H1 (cell line): Measurements from ENCODE around the gene VIT. TPM values are rescaled to one million over a fixed set of nuclear protein-coding genes. Genes with fewer than 3 reads are reported as not detected.

ENCODE experiments used
- CTCF ChIA-PET: fragments of 300-600 bp; sonication (Branson Sonifier 250); formaldehyde crosslinking; loops from one replicate; lab custom pipeline; 2021; ENCODE audit not compliant: partially characterized antibody; lab: Charles Lee
- POLR2A ChIA-PET: fragments of 300-600 bp; sonication (Branson Sonifier 250); formaldehyde crosslinking; loops from one replicate; lab custom pipeline; 2021; ENCODE audit warnings: inconsistent platforms; ENCODE audit not compliant: partially characterized antibody; lab: Charles Lee
- DNase-seq, 2 experiments: peaks; one replicate each; pipeline versions ENCODE4 v3.0.0 to v3.0.0-alpha.2; 2010 to 2022; ENCODE audit warnings: low spot score in 2 of 2, low read depth in 1 of 2, mixed read lengths in 1 of 2
- FAIRE-seq: peaks from 2 replicates; lab custom pipeline; 2011; peaks lifted over from hg19 to GRCh38; lab: Jason Lieb, UNC
- H2AFZ ChIP-seq: 2 replicates; pipeline ENCODE4 v1.8.1; 2012; ENCODE audit warnings: low read length, inconsistent platforms
- H2AK5ac ChIP-seq: 2 replicates; pipeline ENCODE4 v1.6.1; 2013; ENCODE audit warnings: low read depth, low read length
- H2BK120ac ChIP-seq: replicated peaks from 2 replicates; pipeline ENCODE3; 2013; ENCODE audit warnings: low read depth, low read length, inconsistent platforms
- H2BK12ac ChIP-seq: 2 replicates; pipeline ENCODE4 v1.6.1; 2013; ENCODE audit warnings: low read depth, low read length
- H2BK15ac ChIP-seq: 2 replicates; pipeline ENCODE4 v1.6.1; 2013; ENCODE audit warnings: low read length
- H2BK20ac ChIP-seq: 2 replicates; pipeline ENCODE4 v1.6.1; 2013; ENCODE audit warnings: low read length
- H2BK5ac ChIP-seq: 2 replicates; pipeline ENCODE4 v1.6.1; 2013; ENCODE audit warnings: low read depth, low read length
- H3K14ac ChIP-seq: 2 replicates; pipeline ENCODE4 v1.6.1; 2013; ENCODE audit warnings: inconsistent platforms; ENCODE audit not compliant: insufficient read length
- H3K18ac ChIP-seq: 2 replicates; pipeline ENCODE4 v1.6.1; 2013; ENCODE audit warnings: low read length; ENCODE audit errors: extremely low read depth
- H3K23ac ChIP-seq: 2 replicates; pipeline ENCODE4 v1.6.1; 2013; ENCODE audit warnings: inconsistent platforms; ENCODE audit not compliant: insufficient read length
- H3K23me2 ChIP-seq: 2 replicates; pipeline ENCODE4 v1.6.1; 2013; ENCODE audit warnings: low read depth, low read length
- H3K27ac ChIP-seq: 2 replicates; pipeline ENCODE4 v1.6.1; 2011; ENCODE audit warnings: low read depth, low read length, inconsistent platforms
- H3K27me3 ChIP-seq, 4 experiments: replicated peaks in 1 of 4; 1 replicate in 1 of 4; 2 replicates in 3 of 4; pipeline versions ENCODE4 v1.6.1 to v1.8.1; 2011 to 2013; ENCODE audit warnings: low read length in 3 of 4, mild to moderate bottlenecking in 3 of 4, inconsistent platforms in 2 of 4, mixed read lengths in 2 of 4, moderate library complexity in 1 of 4; ENCODE audit not compliant: control insufficient read depth in 3 of 4, insufficient read depth in 3 of 4; ENCODE audit errors: extremely low read depth in 1 of 4
- H3K36me3 ChIP-seq, 4 experiments: 2 replicates each; pipeline versions ENCODE4 v1.6.1 to v1.8.1; 2011 to 2013; ENCODE audit warnings: mild to moderate bottlenecking in 4 of 4, low read length in 3 of 4, moderate library complexity in 2 of 4, control low read depth in 1 of 4, inconsistent platforms in 1 of 4; ENCODE audit not compliant: insufficient read depth in 4 of 4, control insufficient read depth in 2 of 4
- H3K4ac ChIP-seq: replicated peaks from 2 replicates; pipeline ENCODE3; 2013; ENCODE audit warnings: low read length, low read depth, mixed read lengths, inconsistent platforms; ENCODE audit not compliant: insufficient read length
- H3K4me1 ChIP-seq, 4 experiments: replicated peaks in 1 of 4; 1 replicate in 1 of 4; 2 replicates in 3 of 4; pipeline versions ENCODE4 v1.6.1 to v1.8.1; 2011 to 2013; ENCODE audit warnings: low read length in 3 of 4, inconsistent platforms in 2 of 4, mixed read lengths in 1 of 4; ENCODE audit not compliant: insufficient read depth in 4 of 4, control insufficient read depth in 3 of 4
- H3K4me2 ChIP-seq, 2 experiments: 2 replicates each; pipeline versions ENCODE4 v1.6.1 to v1.8.1; 2011 to 2013; ENCODE audit warnings: low read depth in 2 of 2, low read length in 2 of 2, control low read depth in 1 of 2, inconsistent platforms in 1 of 2, mild to moderate bottlenecking in 1 of 2; ENCODE audit not compliant: insufficient read depth in 1 of 2
- H3K4me3 ChIP-seq, 4 experiments: fragments of 200-600, 300-600 bp in 1 of 4; sonication (generic), shearing (Covaris generic), sonication (Bioruptor Twin) in 1 of 4; 2 replicates each; pipeline versions ENCODE4 v1.5.1 to v1.8.1; 2011 to 2016; ENCODE audit warnings: low read length in 4 of 4, low read depth in 3 of 4, control low read depth in 2 of 4, inconsistent platforms in 2 of 4, mild to moderate bottlenecking in 2 of 4, mixed read lengths in 1 of 4, moderate library complexity in 1 of 4; ENCODE audit not compliant: insufficient read depth in 2 of 4; ENCODE audit errors: extremely low read depth in 1 of 4
- H3K56ac ChIP-seq: replicated peaks from 2 replicates; pipeline ENCODE3; 2013; ENCODE audit warnings: low read depth, mild to moderate bottlenecking, mixed read lengths, low read length, inconsistent platforms; ENCODE audit not compliant: insufficient read length
- H3K79me1 ChIP-seq: 2 replicates; pipeline ENCODE4 v1.6.1; 2013; ENCODE audit warnings: low read depth, low read length, control low read depth
- H3K79me2 ChIP-seq, 2 experiments: 2 replicates each; pipeline versions ENCODE4 v1.6.1 to v1.8.1; 2012 to 2013; ENCODE audit warnings: low read length in 2 of 2, mild to moderate bottlenecking in 2 of 2, inconsistent platforms in 1 of 2; ENCODE audit not compliant: insufficient read depth in 2 of 2, control insufficient read depth in 1 of 2
- H3K9ac ChIP-seq, 4 experiments: replicated peaks in 1 of 4; 1 replicate in 1 of 4; 2 replicates in 3 of 4; pipeline versions ENCODE4 v1.6.1 to v1.8.1; 2011 to 2013; ENCODE audit warnings: low read depth in 3 of 4, low read length in 3 of 4, control low read depth in 2 of 4, mild to moderate bottlenecking in 2 of 4, moderate library complexity in 2 of 4, inconsistent platforms in 1 of 4; ENCODE audit errors: extremely low read depth in 1 of 4
- H3K9me3 ChIP-seq, 2 experiments: 2 replicates each; pipeline versions ENCODE4 v1.6.1 to v1.8.1; 2012 to 2013; ENCODE audit warnings: mild to moderate bottlenecking in 2 of 2, moderate library complexity in 2 of 2, control low read depth in 1 of 2, inconsistent platforms in 1 of 2, low read depth in 1 of 2, low read length in 1 of 2, mixed read lengths in 1 of 2; ENCODE audit not compliant: insufficient read depth in 2 of 2
- H4K20me1 ChIP-seq, 2 experiments: replicated peaks in 1 of 2; 2 replicates each; pipeline versions ENCODE3 to v1.8.1; 2011 to 2013; ENCODE audit warnings: inconsistent platforms in 2 of 2, low read length in 2 of 2, mild to moderate bottlenecking in 1 of 2; ENCODE audit not compliant: insufficient read depth in 2 of 2, control insufficient read depth in 1 of 2
- H4K5ac ChIP-seq: 2 replicates; pipeline ENCODE4 v1.6.1; 2013; ENCODE audit warnings: low read length, low read depth, mixed read lengths, inconsistent platforms; ENCODE audit not compliant: insufficient read length
- H4K8ac ChIP-seq: 2 replicates; pipeline ENCODE4 v1.8.0; 2013; ENCODE audit warnings: mild to moderate bottlenecking, moderate library complexity, low read length, inconsistent platforms; ENCODE audit not compliant: insufficient read depth; ENCODE audit errors: extremely low read depth
- H4K91ac ChIP-seq: replicated peaks from 2 replicates; pipeline ENCODE3; 2013; ENCODE audit warnings: low read length, mixed read lengths, inconsistent platforms; ENCODE audit not compliant: insufficient read length
- ASH2L ChIP-seq: fragments of 200-600, 300-600 bp; sonication (generic); IDR thresholded peaks from one replicate; pipeline ENCODE4 v1.7.1; 2017; ENCODE audit warnings: low read length
- CEBPB ChIP-seq: IDR thresholded peaks from 2 replicates; pipeline ENCODE4 v1.6.1; 2012; ENCODE audit warnings: low read depth, low read length
- EGR1 ChIP-seq: IDR thresholded peaks from 2 replicates; pipeline ENCODE4 v1.6.1; 2011; ENCODE audit warnings: low read depth, low read length, borderline replicate concordance
- KDM5A ChIP-seq: fragments of 200-600 bp; IDR thresholded peaks from 2 replicates; pipeline ENCODE4 v1.7.1; 2012; ENCODE audit warnings: mild to moderate bottlenecking, low read length, inconsistent platforms, mixed read lengths
- MAX ChIP-seq: IDR thresholded peaks from 2 replicates; pipeline ENCODE4 v1.6.1; 2012; ENCODE audit warnings: inconsistent platforms
- POU5F1 ChIP-seq: IDR thresholded peaks from 2 replicates; pipeline ENCODE4 v1.6.1; 2011; ENCODE audit warnings: low read depth, mild to moderate bottlenecking, low read length, moderate library complexity
- RAD21 ChIP-seq, 2 experiments: IDR thresholded peaks in 1 of 2; conservative IDR thresholded peaks in 1 of 2; 2 replicates each; pipeline ENCODE4 v1.6.1; 2011; ENCODE audit warnings: low read depth in 2 of 2, low read length in 2 of 2, improper control_type of control experiment in 1 of 2, inconsistent platforms in 1 of 2, mild to moderate bottlenecking in 1 of 2, moderate library complexity in 1 of 2
- RXRA ChIP-seq: IDR thresholded peaks from 2 replicates; pipeline ENCODE4 v1.6.1; 2011; ENCODE audit warnings: low read depth, mild to moderate bottlenecking, low read length, moderate library complexity; ENCODE audit not compliant: insufficient read depth
- SAP30 ChIP-seq: fragments of 300-600 bp; sonication (generic); IDR thresholded peaks from 2 replicates; pipeline ENCODE4 v1.7.1; 2012; ENCODE audit warnings: low read length, moderate library complexity, mild to moderate bottlenecking, inconsistent platforms; ENCODE audit not compliant: insufficient read depth, insufficient replicate concordance
- SIRT6 ChIP-seq: IDR thresholded peaks from one replicate; pipeline ENCODE4 v1.7.1; 2012; ENCODE audit warnings: low read length, inconsistent platforms
- SIX5 ChIP-seq: IDR thresholded peaks from 2 replicates; pipeline ENCODE4 v1.6.1; 2011; ENCODE audit warnings: mild to moderate bottlenecking, low read depth, low read length
- SP2 ChIP-seq: IDR thresholded peaks from 2 replicates; pipeline ENCODE4 v1.6.1; 2012; ENCODE audit warnings: mild to moderate bottlenecking, low read length, inconsistent platforms
- SUZ12 ChIP-seq: fragments of 200-600 bp; sonication (generic); IDR thresholded peaks from 2 replicates; pipeline ENCODE4 v1.6.1; 2012; ENCODE audit warnings: mild to moderate bottlenecking, inconsistent platforms, low read length, moderate library complexity, mixed read lengths
- TAF7 ChIP-seq: optimal IDR thresholded peaks from 2 replicates; pipeline ENCODE3; 2011; ENCODE audit warnings: low read depth, mild to moderate bottlenecking, inconsistent platforms, low read length, moderate library complexity, borderline replicate concordance
- TCF12 ChIP-seq: IDR thresholded peaks from 2 replicates; pipeline ENCODE4 v1.6.1; 2011; ENCODE audit warnings: low read depth, mild to moderate bottlenecking, low read length
- YY1 ChIP-seq: IDR thresholded peaks from 2 replicates; pipeline ENCODE4 v1.6.1; 2011; ENCODE audit warnings: low read depth, mild to moderate bottlenecking, low read length
- WGBS, 2 experiments: shearing (Covaris generic) in 1 of 2; methylation state at CpG; one replicate each; pipeline versions ENCODE4 v1.1.6 to v1.1.7; 2013 to 2015; ENCODE audit warnings: low lambda C conversion rate in 2 of 2, mixed read lengths in 2 of 2, inconsistent platforms in 1 of 2, low coverage in 1 of 2, missing lambda C conversion rate in 1 of 2; ENCODE audit not compliant: insufficient replicate concordance in 2 of 2, insufficient coverage in 1 of 2, insufficient read length in 1 of 2; ENCODE audit errors: extremely low coverage in 1 of 2, missing lambda C conversion rate in 1 of 2; 5-methylcytosine and 5-hydroxymethylcytosine counted together
- polyA plus RNA-seq, 7 experiments: library from polyadenylated mRNA; depleted of rRNA in 3 of 7; stranded (reverse) in 5 of 7; unstranded in 2 of 7; fragments of >200 nt in 5 of 7; fragments of 200-250 nt in 2 of 7; gene quantifications; 1 replicate in 5 of 7; 2 replicates in 1 of 7; 4 replicates in 1 of 7; pipeline versions ENCODE4 v1.2.1 to v1.2.3, GENCODE V29; 2011 to 2013; ENCODE audit warnings: missing spikeins in 2 of 7, mixed read lengths in 2 of 7
- total RNA-seq: library from RNA; stranded (reverse); fragmentation: NEBNext Ultra II Directional; extraction: Animal tissue kit (Norgen Biotek cat#: 25700); gene quantifications from 2 replicates; pipeline ENCODE4 v1.2.1, GENCODE V29; 2021

VIT gene
- total and polyA plus RNA-seq, 2 of the 8 experiments (the other 6 are each of a cell fraction or from before 2014, with no cell fraction given) = 0.03 TPM; not detected in 1

- no peak for FAIRE-seq
- Histone ChIP-seq H2BK120ac (no peak overlapping the region), H4K8ac (no peak overlapping the region), H3K36me3 (no peaks in the 10 kb centered on the region), H3K14ac (no peak overlapping the region), H3K56ac (no peak overlapping the region), H2BK12ac (no peak overlapping the region), H3K79me1 (no peaks in the 10 kb centered on the region), H2BK20ac (no peak overlapping the region), H3K23me2 (no peaks in the 10 kb centered on the region), H3K18ac (no peak overlapping the region), H2AFZ (no peak overlapping the region)
- CTCF ChIA-PET = interaction anchor here (1.3 kb wide), 1 partner anchor 13 kb away, joined by 4 read pairs; no protein-coding TSS in a partner anchor
- TF ChIP-seq RAD21 (IDR thresholded peaks at IDR 0.05 in 1 of 2, conservative IDR thresholded peaks at IDR 0.05 in 1 of 2; ENCODE audit: low read depth in 2 of 2, low read length in 2 of 2) = no peak
- no peak for TF ChIP-seq KDM5A
- TF ChIP-seq SUZ12 = no peak
- TF ChIP-seq POU5F1 = no peak
- no peak for TF ChIP-seq YY1
- no peak for TF ChIP-seq RXRA
- TF ChIP-seq SIX5 = no peak
- no peak for TF ChIP-seq TAF7
- TF ChIP-seq EGR1 = no peak
- TF ChIP-seq SIRT6 = no peak
- TF ChIP-seq SP2 = no peak
- no peak for TF ChIP-seq MAX
- no peak for TF ChIP-seq TCF12
- no peak for TF ChIP-seq CEBPB
- TF ChIP-seq ASH2L = no peak
- TF ChIP-seq SAP30 = no peak
- TF ChIP-seq, all 59 proteins: peak for 0
- Histone ChIP-seq H3K27me3 (no peaks in the 10 kb centered on the region), H3K4ac (no peak overlapping the region), H4K91ac (no peak overlapping the region), H3K4me1 (peaks cover 0 to 4% (median 1%) of the 10 kb centered on the region in 4 experiments; a peak in 2 of 7 replicates), H3K9ac (no peak overlapping the region), H3K4me2 (no peak overlapping the region), H2BK15ac (no peak overlapping the region), H2AK5ac (no peak overlapping the region), H4K20me1 (no peaks in the 10 kb centered on the region), H3K23ac (no peak overlapping the region), H2BK5ac (no peak overlapping the region), H3K4me3 (no peak overlapping the region), H3K27ac (no peak overlapping the region), H4K5ac (no peak overlapping the region), H3K79me2 (no peaks in the 10 kb centered on the region), H3K9me3 (no peaks in the 10 kb centered on the region)
- WGBS, 2 experiments = 84% methylated on average over 4 of the region's 4 CpGs; no CpG with 5 or more reads in 1 of the 2 experiments
- POLR2A ChIA-PET = no interaction called here
- DNase-seq = no peak
These were observed 32.6 kb downstream of the VIT start for GRCh38 chr2:36729067-36729466.
